ENCODE data around the gene AEBP1. TPM values are rescaled to one million over a fixed set of nuclear protein-coding genes. Genes with fewer than 3 reads are reported as not detected.

Gene AEBP1
- total RNA-seq, 1 donor from 2014 or later = 1,349 TPM

DNA sequence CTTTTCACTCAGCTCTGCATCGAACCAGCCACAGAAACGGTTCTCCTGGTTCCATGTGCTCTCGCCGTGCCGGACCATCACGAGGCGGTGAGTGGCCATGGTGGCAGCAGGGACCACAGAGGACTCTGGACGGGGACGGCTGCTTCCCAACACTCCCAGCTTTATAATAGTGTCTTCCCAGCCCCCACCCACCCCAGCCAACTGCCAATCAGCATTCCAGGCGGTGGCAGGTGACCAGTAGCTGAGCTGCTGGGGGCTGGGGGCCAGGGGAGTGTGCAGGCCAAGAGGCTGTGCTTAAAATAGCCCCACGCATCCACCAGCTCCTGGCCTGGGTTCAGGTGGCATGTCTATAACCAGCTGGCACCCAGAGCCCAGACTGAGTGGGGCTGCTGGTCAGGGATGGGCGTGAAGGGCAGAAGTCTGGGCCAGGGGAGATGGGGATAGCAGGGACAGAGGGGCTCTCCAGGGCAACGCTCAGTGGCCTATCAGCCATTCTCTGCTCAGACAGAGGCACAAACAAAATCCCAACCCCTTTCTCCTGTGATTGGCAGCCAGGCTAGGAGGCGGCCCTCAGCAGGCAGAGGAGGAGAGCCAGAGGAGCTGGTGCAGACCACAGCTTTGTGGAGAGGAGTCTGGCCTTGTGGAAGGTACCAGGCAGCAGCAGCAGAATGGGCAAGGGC lies 38.6 kb upstream of the AEBP1 start, which contains the start of gene PGAM2:
TSS of gene PGAM2 (minus strand) at position 137 of the 680 bp plus-strand sequence. CDS start at position 99, 38 bp downstream.
- peak within 1 kb of the TSS; percentile 4 to 33 for H3K4me3 ChIP-seq
- H3K9me3 ChIP-seq = no peaks in the 10 kb centered on the region
- peak in 1 of 2 donors; percentile 75 for DNase-seq (ENCODE audit: low spot score in 2 of 2)
- peaks cover 9 to 20% of the 10 kb centered on the region in 2 donors for H3K4me1 ChIP-seq
- H3K27ac ChIP-seq = peak within 1 kb of the TSS; percentile 3 to 47
- H3K36me3 ChIP-seq = peaks cover 13 to 18% of the 10 kb centered on the region in 2 donors
- intact Hi-C loops (cut with DNase I) = loop anchor here (2.0 kb wide), 1 partner anchor 21 kb away; the partner anchor contains the start of gene DBNL
- H3K27me3 ChIP-seq = no peaks in the 10 kb centered on the region
- TF ChIP-seq, protein P1, sequence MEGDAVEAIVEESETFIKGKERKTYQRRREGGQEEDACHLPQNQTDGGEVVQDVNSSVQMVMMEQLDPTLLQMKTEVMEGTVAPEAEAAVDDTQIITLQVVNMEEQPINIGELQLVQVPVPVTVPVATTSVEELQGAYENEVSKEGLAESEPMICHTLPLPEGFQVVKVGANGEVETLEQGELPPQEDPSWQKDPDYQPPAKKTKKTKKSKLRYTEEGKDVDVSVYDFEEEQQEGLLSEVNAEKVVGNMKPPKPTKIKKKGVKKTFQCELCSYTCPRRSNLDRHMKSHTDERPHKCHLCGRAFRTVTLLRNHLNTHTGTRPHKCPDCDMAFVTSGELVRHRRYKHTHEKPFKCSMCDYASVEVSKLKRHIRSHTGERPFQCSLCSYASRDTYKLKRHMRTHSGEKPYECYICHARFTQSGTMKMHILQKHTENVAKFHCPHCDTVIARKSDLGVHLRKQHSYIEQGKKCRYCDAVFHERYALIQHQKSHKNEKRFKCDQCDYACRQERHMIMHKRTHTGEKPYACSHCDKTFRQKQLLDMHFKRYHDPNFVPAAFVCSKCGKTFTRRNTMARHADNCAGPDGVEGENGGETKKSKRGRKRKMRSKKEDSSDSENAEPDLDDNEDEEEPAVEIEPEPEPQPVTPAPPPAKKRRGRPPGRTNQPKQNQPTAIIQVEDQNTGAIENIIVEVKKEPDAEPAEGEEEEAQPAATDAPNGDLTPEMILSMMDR (IDR thresholded peaks at IDR 0.05) = no peak

DNA sequence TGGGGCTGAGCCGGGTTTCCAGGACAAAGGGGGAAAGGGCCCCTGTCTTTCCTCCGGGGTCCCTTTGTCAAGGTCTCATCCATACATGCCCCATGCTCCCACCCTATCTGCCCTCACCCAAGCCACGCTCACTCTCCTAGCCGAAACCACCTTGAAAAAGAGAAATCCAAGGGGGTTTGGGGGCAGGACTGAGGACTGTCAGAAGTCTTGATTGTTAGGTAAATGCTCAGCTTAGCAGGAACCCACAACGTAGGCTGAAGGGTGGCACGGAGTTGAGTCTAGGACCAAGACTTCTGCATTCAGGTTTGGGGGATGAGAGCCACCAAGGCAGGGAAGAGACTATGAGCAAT lies 38.1 kb upstream of the AEBP1 start:
- H3K4me3 ChIP-seq = no peak overlapping the region
- H3K27me3 ChIP-seq = no peaks in the 10 kb centered on the region
- TF ChIP-seq, protein P1 (IDR thresholded peaks at IDR 0.05) = no peak
- H3K4me1 ChIP-seq = peaks cover 9 to 20% of the 10 kb centered on the region in 2 donors
- peaks cover 7 to 12% of the 10 kb centered on the region in 2 donors for H3K36me3 ChIP-seq
- no peak for DNase-seq (ENCODE audit: low spot score in 2 of 2)
- intact Hi-C loops (cut with DNase I) = no loop called here
- no peaks in the 10 kb centered on the region for H3K9me3 ChIP-seq
- peak overlapping the region in 1 of 2 donors; percentile 3 for H3K27ac ChIP-seq

DNA sequence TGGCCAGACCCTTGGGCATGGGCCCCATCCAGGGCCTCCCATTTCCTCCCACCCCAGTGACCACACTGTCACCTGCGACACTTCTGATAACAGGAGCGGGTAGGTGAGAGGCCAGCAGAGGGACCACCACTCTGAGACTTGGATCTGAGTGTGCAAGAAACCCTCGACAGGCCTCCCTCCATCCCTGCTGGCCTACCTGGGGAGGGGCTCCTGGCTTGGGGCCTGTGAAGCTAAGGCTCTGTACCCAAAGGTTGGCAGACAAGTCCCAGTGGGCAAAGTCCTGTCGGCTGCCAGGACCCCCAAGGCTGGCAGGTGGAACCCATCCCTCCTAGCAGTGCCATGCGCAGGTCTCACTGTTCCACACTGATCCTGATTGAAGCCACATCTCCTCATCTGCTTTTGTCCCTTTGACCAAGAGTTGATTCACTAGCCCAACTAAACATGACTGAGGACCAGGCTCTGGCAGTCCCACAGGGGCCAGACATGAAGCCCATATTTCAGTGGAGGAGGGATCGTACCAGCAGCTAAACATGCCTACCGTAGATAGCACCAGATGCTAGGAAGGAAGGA lies 37.6 kb upstream of the AEBP1 start:
- intact Hi-C loops (cut with DNase I) = no loop called here
- H3K4me1 ChIP-seq = peaks cover 11 to 21% of the 10 kb centered on the region in 2 donors
- DNase-seq (ENCODE audit: low spot score in 2 of 2) = no peak

DNA sequence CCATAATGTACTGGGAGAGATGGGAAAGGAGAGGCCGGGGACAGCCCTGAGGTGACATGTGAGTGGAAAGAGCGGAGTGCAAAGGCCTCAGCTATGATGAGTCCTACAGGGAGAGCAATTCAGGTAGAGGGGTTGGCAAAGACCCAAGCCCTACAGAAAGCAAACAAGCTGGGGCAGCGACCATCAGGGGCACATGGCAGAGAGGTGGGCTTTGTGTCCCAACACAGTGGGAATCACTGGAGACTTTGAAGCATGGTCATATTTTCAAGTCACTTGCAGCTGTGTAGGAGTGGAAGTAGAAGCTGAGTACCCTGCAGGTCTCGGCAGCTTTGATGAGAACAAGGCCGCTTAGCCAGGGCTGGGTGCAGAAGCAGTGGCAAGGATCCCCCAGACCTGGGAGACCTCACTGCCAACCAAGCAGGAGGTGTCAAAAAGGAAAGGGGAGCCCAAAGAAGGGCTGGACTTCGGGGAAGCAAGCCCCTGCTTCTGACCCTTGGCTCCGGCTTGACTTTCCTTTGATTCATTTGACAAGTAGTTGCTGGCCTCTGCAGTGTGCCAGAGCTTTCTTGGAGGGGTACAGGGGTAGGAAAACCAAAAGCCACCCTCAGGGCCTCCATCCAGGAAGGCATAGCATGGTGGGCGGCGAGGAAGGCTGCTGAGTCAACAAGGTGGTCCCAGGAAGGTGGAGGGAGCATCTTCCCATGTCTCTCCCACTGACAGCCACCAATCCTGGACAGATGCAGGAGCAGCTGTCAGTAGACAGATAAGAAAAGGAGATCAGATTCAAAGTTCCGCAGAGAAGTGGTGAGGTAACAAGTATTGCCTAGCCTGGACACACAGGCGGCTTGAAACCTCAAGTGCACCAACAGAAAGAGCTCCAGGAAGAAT lies 36.8 kb upstream of the AEBP1 start:
- H3K4me3 ChIP-seq = no peak overlapping the region
- H3K4me1 ChIP-seq = peaks cover 18 to 28% of the 10 kb centered on the region in 2 donors
- TF ChIP-seq, protein P1 (IDR thresholded peaks at IDR 0.05) = no peak
- DNase-seq (ENCODE audit: low spot score in 2 of 2) = no peak
- H3K27ac ChIP-seq = no peak overlapping the region
- intact Hi-C loops (cut with DNase I) = no loop called here
- H3K36me3 ChIP-seq = peaks cover 0 to under 1% of the 10 kb centered on the region in 2 donors
- H3K9me3 ChIP-seq = no peaks in the 10 kb centered on the region
- no peaks in the 10 kb centered on the region for H3K27me3 ChIP-seq

More for the DNA sequence above, 37.6 kb upstream of the AEBP1 start:
- no peaks in the 10 kb centered on the region for H3K27me3 ChIP-seq
- H3K27ac ChIP-seq = no peak overlapping the region
- H3K36me3 ChIP-seq = peaks cover 3 to 8% of the 10 kb centered on the region in 2 donors
- no peaks in the 10 kb centered on the region for H3K9me3 ChIP-seq
- no peak overlapping the region for H3K4me3 ChIP-seq
- TF ChIP-seq, protein P1 (IDR thresholded peaks at IDR 0.05) = no peak

DNA sequence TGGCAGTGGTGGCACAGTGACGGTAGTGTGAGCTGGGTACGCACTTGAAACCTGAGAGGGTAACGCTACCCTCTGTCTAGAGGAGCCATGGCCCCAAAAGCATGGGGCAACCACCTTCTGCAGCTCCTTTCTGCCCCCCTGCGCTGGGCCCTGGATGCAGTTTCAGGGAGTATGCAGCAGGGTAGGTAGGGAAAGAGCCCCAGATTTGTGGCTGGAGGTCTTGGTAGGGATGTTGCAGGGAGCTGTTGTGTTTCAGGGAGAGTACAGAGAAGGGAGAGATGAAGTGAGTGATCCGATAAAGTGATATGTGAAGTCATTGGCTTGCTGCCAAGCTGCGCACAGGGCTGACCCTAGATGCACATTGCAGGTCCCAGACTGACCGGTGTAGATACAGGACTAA lies 36.1 kb upstream of the AEBP1 start:
- no peak for DNase-seq (ENCODE audit: low spot score in 2 of 2)
- intact Hi-C loops (cut with DNase I) = no loop called here
- Histone ChIP-seq H3K27me3 (no peaks in the 10 kb centered on the region), H3K36me3 (peaks cover 3 to 4% of the 10 kb centered on the region in 2 donors), H3K4me1 (peaks cover 25 to 35% of the 10 kb centered on the region in 2 donors), H3K9me3 (no peaks in the 10 kb centered on the region), H3K27ac (no peak overlapping the region), H3K4me3 (no peak overlapping the region)
- TF ChIP-seq, protein P1 (IDR thresholded peaks at IDR 0.05) = no peak

Data from ascending aorta (tissue), 2 donors.